Mesendoderm (in vitro differentiated cells): ENCODE measurements around the gene PTPRJ.

Experiments used
- DNase-seq: peaks from one replicate; pipeline ENCODE4 v3.0.0; 2013
- H2AK5ac ChIP-seq: 2 replicates; pipeline ENCODE4 v1.6.1; 2013; ENCODE audit warnings: low read length, inconsistent platforms
- H2BK120ac ChIP-seq: 2 replicates; pipeline ENCODE4 v1.6.1; 2013; ENCODE audit warnings: low read depth, mild to moderate bottlenecking, low read length, moderate library complexity, mixed read lengths
- H2BK15ac ChIP-seq: replicated peaks from 2 replicates; pipeline ENCODE4 v1.6.1; 2013; ENCODE audit warnings: low read depth, mild to moderate bottlenecking, moderate library complexity
- H2BK5ac ChIP-seq: 2 replicates; pipeline ENCODE4 v1.6.1; 2013; ENCODE audit warnings: low read length, inconsistent platforms
- H3K18ac ChIP-seq: 2 replicates; pipeline ENCODE4 v1.6.1; 2013; ENCODE audit warnings: mild to moderate bottlenecking, low read length, mixed read lengths
- H3K23ac ChIP-seq: one replicate; pipeline ENCODE4 v1.6.1; 2013; ENCODE audit warnings: low read length
- H3K27ac ChIP-seq: 2 replicates; pipeline ENCODE4 v1.5.1; 2013; ENCODE audit warnings: low read depth, mild to moderate bottlenecking, inconsistent platforms, low read length, moderate library complexity
- H3K27me3 ChIP-seq: 2 replicates; pipeline ENCODE4 v1.6.1; 2013; ENCODE audit warnings: low read length, control low read depth, mild to moderate bottlenecking, inconsistent platforms; ENCODE audit not compliant: insufficient read depth, poor library complexity
- H3K36me3 ChIP-seq: 2 replicates; pipeline ENCODE4 v1.6.1; 2013; ENCODE audit warnings: low read length, inconsistent platforms; ENCODE audit not compliant: control insufficient read depth, insufficient read depth
- H3K4ac ChIP-seq: one replicate; pipeline ENCODE4 v1.6.1; 2013; ENCODE audit warnings: low read depth, mild to moderate bottlenecking, low read length, moderate library complexity
- H3K4me1 ChIP-seq: 2 replicates; pipeline ENCODE4 v1.6.1; 2013; ENCODE audit warnings: low read depth, low read length, inconsistent platforms; ENCODE audit not compliant: control insufficient read depth
- H3K4me2 ChIP-seq: 2 replicates; pipeline ENCODE4 v1.6.1; 2013; ENCODE audit warnings: low read length
- H3K4me3 ChIP-seq: 2 replicates; pipeline ENCODE4 v1.5.1; 2013; ENCODE audit warnings: mild to moderate bottlenecking, low read length
- H3K56ac ChIP-seq: one replicate; pipeline ENCODE4 v1.6.1; 2013; ENCODE audit warnings: low read length
- H3K79me1 ChIP-seq: 2 replicates; pipeline ENCODE4 v1.6.1; 2013; ENCODE audit warnings: low read length, inconsistent platforms
- H3K79me2 ChIP-seq: 2 replicates; pipeline ENCODE4 v1.6.1; 2013; ENCODE audit warnings: mild to moderate bottlenecking, low read length; ENCODE audit not compliant: control insufficient read depth, insufficient read depth
- H3K9ac ChIP-seq: 2 replicates; pipeline ENCODE4 v1.6.1; 2013; ENCODE audit warnings: low read length, inconsistent platforms
- H4K5ac ChIP-seq: one replicate; pipeline ENCODE4 v1.6.1; 2013; ENCODE audit warnings: low read length
- H4K8ac ChIP-seq: one replicate; pipeline ENCODE4 v1.6.1; 2013; ENCODE audit warnings: low read depth, mild to moderate bottlenecking, control low read depth, low read length, moderate library complexity
- WGBS: extraction: QIAGEN DNeasy Blood & Tissue Kit; methylation state at CpG from one replicate; pipeline ENCODE4 v1.1.7; 2013; ENCODE audit warnings: low lambda C conversion rate, missing lambda C conversion rate; ENCODE audit not compliant: insufficient coverage; ENCODE audit errors: extremely low coverage; 5-methylcytosine and 5-hydroxymethylcytosine counted together

Gene PTPRJ

GRCh38 chr11:48054994-48055291 is 74.6 kb downstream of the PTPRJ start:
- no peak overlapping the region for H3K4me3 ChIP-seq
- H4K8ac ChIP-seq, result no peak overlapping the region
- no peak overlapping the region for H4K5ac ChIP-seq
- no peak overlapping the region for H3K23ac ChIP-seq
- no peaks in the 10 kb centered on the region for H3K27me3 ChIP-seq
- no peaks in the 10 kb centered on the region for H3K36me3 ChIP-seq
- H3K18ac ChIP-seq, result no peak overlapping the region
- H3K27ac ChIP-seq, result no peak overlapping the region
- H3K9ac ChIP-seq, result no peak overlapping the region
- H3K56ac ChIP-seq, result no peak overlapping the region
- peaks cover 14% of the 10 kb centered on the region for H3K4me1 ChIP-seq
- WGBS, result no CpG with 5 or more reads among the region's 1 CpG
- no peak for DNase-seq
- H3K79me2 ChIP-seq, result no peaks in the 10 kb centered on the region
- no peak overlapping the region for H2AK5ac ChIP-seq
- H3K79me1 ChIP-seq, result peaks cover 4% of the 10 kb centered on the region
- no peak overlapping the region for H2BK120ac ChIP-seq
- H2BK15ac ChIP-seq, result no peak overlapping the region
- no peak overlapping the region for H3K4me2 ChIP-seq
- H2BK5ac ChIP-seq, result no peak overlapping the region
- no peak overlapping the region for H3K4ac ChIP-seq

- DNase-seq, result no peak
- Histone ChIP-seq H3K4me2 (no peak overlapping the region), H3K4ac (no peak overlapping the region), H3K4me3 (no peak overlapping the region), H3K56ac (no peak overlapping the region), H3K23ac (no peak overlapping the region), H2BK15ac (no peak overlapping the region), H4K5ac (no peak overlapping the region), H4K8ac (no peak overlapping the region), H3K9ac (no peak overlapping the region), H2BK120ac (no peak overlapping the region), H3K36me3 (no peaks in the 10 kb centered on the region), H3K18ac (no peak overlapping the region), H3K27ac (no peak overlapping the region), H3K4me1 (peaks cover 14% of the 10 kb centered on the region), H2AK5ac (no peak overlapping the region), H2BK5ac (no peak overlapping the region), H3K27me3 (no peaks in the 10 kb centered on the region), H3K79me2 (no peaks in the 10 kb centered on the region), H3K79me1 (peaks cover 4% of the 10 kb centered on the region)
- no CpG with 5 or more reads among the region's 12 CpGs for WGBS
Observed at GRCh38 chr11:48055292-48056132, 75.2 kb downstream of the PTPRJ start.

GRCh38 chr11:48056325-48057183 is 76.2 kb downstream of the PTPRJ start:
- Histone ChIP-seq H2BK5ac (no peak overlapping the region), H3K9ac (no peak overlapping the region), H3K18ac (no peak overlapping the region), H3K27me3 (no peaks in the 10 kb centered on the region), H3K27ac (no peak overlapping the region), H4K8ac (no peak overlapping the region), H2BK120ac (no peak overlapping the region), H3K4ac (no peak overlapping the region), H3K56ac (no peak overlapping the region), H3K36me3 (no peaks in the 10 kb centered on the region), H4K5ac (no peak overlapping the region), H2AK5ac (no peak overlapping the region), H3K4me3 (no peak overlapping the region), H3K4me1 (peaks cover 14% of the 10 kb centered on the region), H3K23ac (no peak overlapping the region), H3K79me1 (peaks cover 4% of the 10 kb centered on the region), H3K4me2 (no peak overlapping the region), H2BK15ac (no peak overlapping the region), H3K79me2 (no peaks in the 10 kb centered on the region)
- DNase-seq, result no peak
- WGBS, result no CpG with 5 or more reads among the region's 20 CpGs

GRCh38 chr11:48058064-48058463 is 77.7 kb downstream of the PTPRJ start:
- Histone ChIP-seq H4K8ac (no peak overlapping the region), H3K4me3 (no peak overlapping the region), H3K27me3 (no peaks in the 10 kb centered on the region), H3K9ac (no peak overlapping the region), H3K23ac (no peak overlapping the region), H3K18ac (no peak overlapping the region), H3K4me1 (peaks cover 7% of the 10 kb centered on the region), H3K56ac (no peak overlapping the region), H2AK5ac (no peak overlapping the region), H2BK15ac (no peak overlapping the region), H3K79me1 (peaks cover 3% of the 10 kb centered on the region), H4K5ac (no peak overlapping the region), H3K79me2 (no peaks in the 10 kb centered on the region), H2BK120ac (no peak overlapping the region), H2BK5ac (no peak overlapping the region), H3K27ac (no peak overlapping the region), H3K4ac (no peak overlapping the region), H3K4me2 (no peak overlapping the region), H3K36me3 (no peaks in the 10 kb centered on the region)
- no CpG with 5 or more reads among the region's 2 CpGs for WGBS
- DNase-seq, result no peak

- H3K4me1 ChIP-seq, result peaks cover 7% of the 10 kb centered on the region
- no peak overlapping the region for H3K4me3 ChIP-seq
- no peak overlapping the region for H3K4me2 ChIP-seq
- no peaks in the 10 kb centered on the region for H3K36me3 ChIP-seq
- H3K9ac ChIP-seq, result no peak overlapping the region
- no peaks in the 10 kb centered on the region for H3K27me3 ChIP-seq
- peaks cover 3% of the 10 kb centered on the region for H3K79me1 ChIP-seq
- H3K27ac ChIP-seq, result no peak overlapping the region
- no peak overlapping the region for H4K5ac ChIP-seq
- no peak overlapping the region for H2BK120ac ChIP-seq
- no CpG with 5 or more reads among the region's 12 CpGs for WGBS
- H3K79me2 ChIP-seq, result no peaks in the 10 kb centered on the region
- H3K18ac ChIP-seq, result no peak overlapping the region
- no peak overlapping the region for H3K4ac ChIP-seq
- H2AK5ac ChIP-seq, result no peak overlapping the region
- DNase-seq, result no peak
- H3K23ac ChIP-seq, result peak overlapping the region; percentile 36
- H4K8ac ChIP-seq, result no peak overlapping the region
- no peak overlapping the region for H3K56ac ChIP-seq
- no peak overlapping the region for H2BK5ac ChIP-seq
- H2BK15ac ChIP-seq, result no peak overlapping the region
Observed at GRCh38 chr11:48058788-48059187, 78.4 kb downstream of the PTPRJ start.
